ENCODE data around the gene PHGDH.

Gene PHGDH

DNA sequence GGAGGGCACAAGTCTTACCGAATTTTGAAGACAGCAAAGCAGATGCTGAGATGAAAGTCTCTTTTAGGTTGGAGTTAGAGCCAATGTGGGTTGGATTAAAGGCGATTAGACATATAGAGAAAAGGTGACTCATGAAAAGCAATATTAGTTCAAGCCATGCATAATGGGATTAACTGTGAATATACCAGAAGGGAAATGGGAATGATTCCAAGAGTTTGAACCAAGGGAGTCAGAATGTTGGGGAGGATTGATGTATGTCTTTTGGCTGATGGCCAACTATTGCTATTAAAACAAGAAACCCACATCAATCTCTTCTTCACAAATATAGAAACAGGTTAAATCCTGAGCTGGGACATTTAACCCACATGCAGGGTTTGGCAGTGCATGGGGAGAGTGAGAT is 55.8 kb downstream of the PHGDH start:
- no peak overlapping the region for H3K4me3 ChIP-seq
- no peak for DNase-seq (ENCODE audit: low read depth, low spot score)
- no peak overlapping the region for H3K27ac ChIP-seq
- no peaks in the 10 kb centered on the region for H3K36me3 ChIP-seq (ENCODE audit: insufficient read depth, low read length)
- H3K9me3 ChIP-seq (ENCODE audit: low read depth, low read length), result no peaks in the 10 kb centered on the region
- H3K9ac ChIP-seq (ENCODE audit: insufficient read length), result no peak overlapping the region
- TF ChIP-seq EZH2 (IDR thresholded peaks at IDR 0.05) (no peak), POLR2AphosphoS5 (IDR thresholded peaks at IDR 0.05; ENCODE audit: borderline replicate concordance, low read depth, low read length) (no peak)

DNA sequence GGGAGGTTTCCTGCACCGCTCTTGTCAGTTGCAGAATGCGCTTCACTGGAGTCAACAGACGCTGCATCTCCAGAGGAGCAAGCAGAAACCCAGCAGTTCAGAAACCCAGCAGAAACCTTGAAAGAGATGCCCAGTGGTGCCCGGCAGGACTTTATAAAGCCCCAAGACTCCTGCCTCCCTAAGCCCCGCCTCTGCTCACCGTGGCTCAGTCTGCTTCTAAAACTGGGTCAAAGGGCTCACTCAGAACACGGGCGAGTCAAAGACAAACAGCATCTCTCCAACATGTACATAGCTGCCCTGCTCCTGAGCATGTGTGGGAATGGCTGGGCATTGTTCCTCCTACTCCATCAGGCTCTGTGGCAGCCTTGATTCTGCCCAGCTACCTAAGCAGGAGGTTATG is 57.0 kb downstream of the PHGDH start, which contains the start of gene HMGCS2:
Gene HMGCS2 (minus strand): TSS at position 128 of the 400 bp plus-strand sequence. CDS start 61 bp downstream, at position 67.
- H3K36me3 ChIP-seq (ENCODE audit: insufficient read depth, low read length), result no peaks in the 10 kb centered on the region
- no peak for DNase-seq (ENCODE audit: low read depth, low spot score)
- H3K27ac ChIP-seq, result no peak within 1 kb of the TSS
- no peaks in the 10 kb centered on the region for H3K9me3 ChIP-seq (ENCODE audit: low read depth, low read length)
- H3K9ac ChIP-seq (ENCODE audit: insufficient read length), result no peak within 1 kb of the TSS
- H3K4me3 ChIP-seq, result no peak within 1 kb of the TSS
- TF ChIP-seq FOXP2 (optimal IDR thresholded peaks at IDR 0.05; ENCODE audit: control extremely low read depth, extremely low read length, insufficient read depth), result no peak
- TF ChIP-seq POLR2AphosphoS5 (IDR thresholded peaks at IDR 0.05; ENCODE audit: borderline replicate concordance, low read depth, low read length), result no peak
- TF ChIP-seq EZH2 (IDR thresholded peaks at IDR 0.05), result no peak

DNA sequence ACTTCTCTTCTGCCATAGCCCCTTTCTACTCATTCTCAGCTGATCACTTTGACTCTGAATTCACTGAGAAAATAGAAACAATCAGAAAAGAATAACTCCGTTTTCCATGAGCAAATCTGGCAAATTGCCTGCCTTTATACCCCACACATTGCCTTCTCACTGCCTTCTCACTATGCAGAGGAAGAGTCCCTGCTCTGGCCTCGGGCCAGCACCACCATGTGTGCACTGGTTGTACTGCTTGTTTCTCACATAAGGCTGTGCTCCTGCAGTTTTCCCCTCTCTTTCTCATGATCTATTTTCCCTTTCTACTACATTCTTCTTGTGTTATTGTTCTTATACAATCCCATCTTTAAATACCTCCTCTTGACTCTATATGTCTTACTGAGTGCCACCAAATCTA is 59.3 kb downstream of the PHGDH start:
- Histone ChIP-seq H3K27ac (no peak overlapping the region), H3K36me3 (ENCODE audit: insufficient read depth, low read length) (no peaks in the 10 kb centered on the region), H3K9ac (ENCODE audit: insufficient read length) (no peak overlapping the region), H3K4me3 (peak overlapping the region; percentile 11; the same call in 1 of the 2 replicates), H3K9me3 (ENCODE audit: low read depth, low read length) (no peaks in the 10 kb centered on the region)
- DNase-seq (ENCODE audit: low read depth, low spot score), result no peak
- TF ChIP-seq EZH2 (IDR thresholded peaks at IDR 0.05), result no peak

DNA sequence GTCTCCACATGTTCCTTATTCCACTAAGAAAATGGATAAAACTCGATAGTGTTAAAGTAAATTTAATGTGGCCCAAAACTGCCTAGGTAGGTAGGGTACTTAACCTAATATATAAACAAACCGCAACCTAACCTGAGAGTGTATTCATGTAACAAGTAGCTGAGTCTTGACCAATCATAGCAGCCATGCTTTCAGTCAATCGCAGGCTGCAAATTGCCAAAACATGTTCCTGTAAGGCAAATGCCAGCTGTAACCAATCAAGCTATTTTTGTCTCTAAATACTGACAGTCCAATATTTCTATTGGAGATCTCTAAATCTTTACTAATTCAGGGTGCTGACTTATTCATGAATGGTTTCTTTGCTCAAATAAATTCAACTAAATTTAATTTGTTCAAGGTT is 60.0 kb downstream of the PHGDH start:
- no peak for DNase-seq (ENCODE audit: low read depth, low spot score)
- Histone ChIP-seq H3K36me3 (ENCODE audit: insufficient read depth, low read length) (no peaks in the 10 kb centered on the region), H3K9me3 (ENCODE audit: low read depth, low read length) (no peaks in the 10 kb centered on the region), H3K4me3 (no peak overlapping the region), H3K9ac (ENCODE audit: insufficient read length) (no peak overlapping the region), H3K27ac (no peak overlapping the region)
- TF ChIP-seq FOXP2 (optimal IDR thresholded peaks at IDR 0.05; ENCODE audit: control extremely low read depth, extremely low read length, insufficient read depth) (no peak), EZH2 (IDR thresholded peaks at IDR 0.05) (no peak), POLR2AphosphoS5 (IDR thresholded peaks at IDR 0.05; ENCODE audit: borderline replicate concordance, low read depth, low read length) (no peak)

DNA sequence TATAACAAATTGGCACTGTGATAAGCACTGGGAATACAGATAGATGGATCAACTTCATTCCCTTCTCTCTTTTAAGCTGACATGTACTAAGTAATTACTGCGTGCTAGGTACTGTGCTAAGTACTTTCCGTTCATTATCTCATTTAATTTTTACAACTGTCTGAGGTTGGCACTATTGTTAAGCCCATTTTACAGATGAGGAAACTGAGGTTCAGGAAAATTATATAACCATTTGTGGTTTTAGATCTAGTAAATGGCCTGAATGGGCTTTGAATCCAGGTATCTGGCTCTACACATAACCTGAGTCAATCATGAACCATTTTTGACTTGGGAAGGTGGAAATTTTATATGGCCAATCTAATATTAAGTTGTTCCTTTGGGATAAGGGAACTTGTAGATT is 60.6 kb downstream of the PHGDH start:
- DNase-seq (ENCODE audit: low read depth, low spot score), result no peak
- Histone ChIP-seq H3K9ac (ENCODE audit: insufficient read length) (no peak overlapping the region), H3K27ac (no peak overlapping the region), H3K4me3 (no peak overlapping the region), H3K9me3 (ENCODE audit: low read depth, low read length) (no peaks in the 10 kb centered on the region), H3K36me3 (ENCODE audit: insufficient read depth, low read length) (no peaks in the 10 kb centered on the region)
- TF ChIP-seq POLR2AphosphoS5 (IDR thresholded peaks at IDR 0.05; ENCODE audit: borderline replicate concordance, low read depth, low read length), result no peak

DNA sequence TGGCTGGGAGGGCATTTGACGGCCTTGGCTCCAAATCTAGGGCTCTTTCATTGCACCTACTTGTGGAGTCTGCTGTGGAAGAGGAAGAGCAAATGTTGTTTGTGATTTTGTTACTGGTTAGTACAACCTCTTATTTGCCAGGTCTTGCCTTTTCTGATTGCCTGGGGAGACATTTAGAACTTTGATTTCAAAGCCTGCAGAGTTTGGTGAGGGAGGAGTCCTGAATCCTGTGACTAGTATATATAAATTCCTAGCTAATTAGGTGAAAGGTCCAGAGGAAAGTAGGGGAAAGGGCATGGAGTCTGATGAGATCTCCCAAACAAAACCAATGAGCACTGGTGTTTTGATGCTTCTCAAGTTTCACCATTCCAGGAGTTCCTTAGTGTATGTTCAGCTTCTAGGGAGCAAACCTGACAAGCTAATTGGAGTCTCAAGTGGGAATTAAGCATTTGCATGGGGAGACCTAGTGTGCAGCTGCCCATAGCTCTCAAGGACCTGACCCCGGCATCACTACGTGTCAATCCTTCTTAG is 62.0 kb downstream of the PHGDH start:
- no peak for DNase-seq (ENCODE audit: low read depth, low spot score)
- H3K36me3 ChIP-seq (ENCODE audit: insufficient read depth, low read length), result no peaks in the 10 kb centered on the region
- TF ChIP-seq EZH2 (IDR thresholded peaks at IDR 0.05) (no peak), FOXP2 (optimal IDR thresholded peaks at IDR 0.05; ENCODE audit: control extremely low read depth, extremely low read length, insufficient read depth) (no peak)
- no peak overlapping the region for H3K27ac ChIP-seq
- no peaks in the 10 kb centered on the region for H3K9me3 ChIP-seq (ENCODE audit: low read depth, low read length)
- H3K4me3 ChIP-seq, result no peak overlapping the region
- H3K9ac ChIP-seq (ENCODE audit: insufficient read length), result no peak overlapping the region

DNA sequence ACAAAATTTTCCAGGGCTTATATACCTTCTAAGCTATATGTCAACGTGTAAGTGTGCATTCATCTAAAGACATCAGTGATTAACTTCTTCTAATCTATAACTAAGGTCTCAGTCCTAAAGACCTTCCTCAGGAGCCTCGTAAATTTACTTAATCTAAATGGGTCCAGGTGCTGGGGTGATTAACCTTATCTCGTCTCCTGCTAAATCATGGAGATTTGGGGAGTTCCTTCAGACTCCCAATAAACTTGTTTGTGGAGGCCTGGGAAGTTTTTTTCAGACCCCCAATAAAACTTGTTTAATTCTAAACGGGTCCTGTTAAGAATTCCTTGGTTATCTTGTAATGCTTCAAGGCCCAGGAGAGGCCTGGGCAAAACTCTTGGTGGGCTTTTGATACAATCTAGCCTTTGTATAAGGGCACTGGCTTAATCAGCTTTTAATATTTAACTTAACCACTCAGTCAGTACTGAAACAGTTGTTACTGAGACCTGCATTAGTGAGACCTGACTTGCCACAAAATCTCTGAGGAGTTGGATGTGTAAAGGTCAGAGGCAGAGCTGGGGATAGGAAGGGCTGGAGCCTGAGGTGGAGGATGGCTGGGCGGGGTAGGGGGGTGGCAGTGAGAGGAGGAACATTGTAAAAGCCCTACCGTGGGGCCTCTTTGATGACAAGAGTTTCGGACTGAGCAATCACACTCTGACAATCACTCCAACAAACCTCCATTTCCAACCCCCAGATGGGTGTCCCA is 63.2 kb downstream of the PHGDH start:
- no peak for DNase-seq (ENCODE audit: low read depth, low spot score)
- H3K9ac ChIP-seq (ENCODE audit: insufficient read length), result no peak overlapping the region
- TF ChIP-seq FOXP2 (optimal IDR thresholded peaks at IDR 0.05; ENCODE audit: control extremely low read depth, extremely low read length, insufficient read depth) (no peak), POLR2AphosphoS5 (IDR thresholded peaks at IDR 0.05; ENCODE audit: borderline replicate concordance, low read depth, low read length) (no peak), EZH2 (IDR thresholded peaks at IDR 0.05) (no peak)
- H3K9me3 ChIP-seq (ENCODE audit: low read depth, low read length), result no peaks in the 10 kb centered on the region
- no peak overlapping the region for H3K4me3 ChIP-seq
- no peak overlapping the region for H3K27ac ChIP-seq
- H3K36me3 ChIP-seq (ENCODE audit: insufficient read depth, low read length), result no peaks in the 10 kb centered on the region

DNA sequence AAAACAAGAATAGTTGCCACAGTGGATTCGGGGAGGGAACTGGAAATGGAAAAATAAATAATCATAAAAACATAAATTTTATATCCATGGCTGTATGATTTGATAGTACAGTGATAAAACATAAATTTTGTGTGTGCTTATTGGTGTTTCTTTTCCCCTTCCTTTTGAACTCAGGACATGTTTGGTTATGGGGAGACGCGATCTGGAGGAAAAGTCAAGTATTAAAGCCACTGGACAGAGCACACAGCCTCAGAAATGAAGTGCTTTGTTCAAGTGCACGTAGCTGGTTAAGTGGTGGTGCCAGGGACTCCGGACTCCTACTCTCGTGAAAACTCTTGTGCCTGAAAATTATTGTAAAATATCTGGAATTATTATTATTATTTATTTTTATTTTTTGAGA is 66.6 kb downstream of the PHGDH start:
- H3K9me3 ChIP-seq (ENCODE audit: low read depth, low read length), result no peaks in the 10 kb centered on the region
- no peak for TF ChIP-seq POLR2AphosphoS5 (IDR thresholded peaks at IDR 0.05; ENCODE audit: borderline replicate concordance, low read depth, low read length)
- no peak for TF ChIP-seq EZH2 (IDR thresholded peaks at IDR 0.05)
- TF ChIP-seq FOXP2 (optimal IDR thresholded peaks at IDR 0.05; ENCODE audit: control extremely low read depth, extremely low read length, insufficient read depth), result no peak
- H3K36me3 ChIP-seq (ENCODE audit: insufficient read depth, low read length), result no peaks in the 10 kb centered on the region
- H3K4me3 ChIP-seq, result no peak overlapping the region
- H3K27ac ChIP-seq, result no peak overlapping the region
- no peak overlapping the region for H3K9ac ChIP-seq (ENCODE audit: insufficient read length)
- DNase-seq (ENCODE audit: low read depth, low spot score), result no peak

DNA sequence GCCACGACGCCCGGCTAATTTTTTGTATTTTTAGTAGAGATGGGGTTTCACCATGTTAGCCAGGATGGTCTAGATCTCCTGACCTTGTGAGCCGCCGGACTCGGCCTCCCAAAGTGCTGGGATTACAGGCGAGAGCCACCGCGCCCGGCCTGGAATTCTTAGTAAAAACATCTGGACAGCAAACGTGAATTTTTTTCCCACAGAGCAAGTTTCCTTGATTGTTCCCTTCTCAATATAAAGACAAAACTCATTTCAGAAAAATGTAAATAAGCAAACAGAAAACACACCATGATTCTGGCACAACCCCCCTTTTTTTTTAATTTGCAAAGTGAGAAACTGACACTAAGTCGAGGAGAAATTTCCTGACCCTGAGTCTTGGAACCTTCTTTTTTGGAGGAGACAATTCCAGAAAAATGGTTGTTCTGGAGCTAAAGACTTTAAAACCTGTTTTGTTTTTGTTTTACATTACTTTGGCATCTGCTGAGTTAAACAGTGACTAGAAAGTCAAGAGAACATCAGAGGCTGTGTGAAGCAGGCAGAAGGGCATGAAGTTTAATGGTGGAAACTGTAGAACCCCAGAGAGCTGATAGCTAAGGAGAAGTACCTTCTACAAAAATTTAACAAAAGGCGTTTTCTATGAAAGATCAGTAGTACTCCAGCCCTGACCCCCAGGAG is 67.3 kb downstream of the PHGDH start:
- no peak overlapping the region for H3K27ac ChIP-seq
- no peak for DNase-seq (ENCODE audit: low read depth, low spot score)

More for the DNA sequence above, 67.3 kb downstream of the PHGDH start:
- Histone ChIP-seq H3K36me3 (ENCODE audit: insufficient read depth, low read length) (no peaks in the 10 kb centered on the region), H3K9me3 (ENCODE audit: low read depth, low read length) (no peaks in the 10 kb centered on the region), H3K9ac (ENCODE audit: insufficient read length) (no peak overlapping the region), H3K4me3 (no peak overlapping the region)
- TF ChIP-seq EZH2 (IDR thresholded peaks at IDR 0.05) (no peak), FOXP2 (optimal IDR thresholded peaks at IDR 0.05; ENCODE audit: control extremely low read depth, extremely low read length, insufficient read depth) (no peak), POLR2AphosphoS5 (IDR thresholded peaks at IDR 0.05; ENCODE audit: borderline replicate concordance, low read depth, low read length) (no peak)
